Coronary artery (tissue), 2 donors: ENCODE results near the gene TRIM45.

Source experiments
- DNase-seq: peaks from one replicate; pipeline ENCODE4 v3.0.0-alpha.2; 2017; ENCODE audit warnings: low spot score
- H3K27ac ChIP-seq, 2 donors: fragments of 200-600 bp; sonication (generic); one replicate each; pipeline ENCODE4 v1.5.1; 2016 to 2019
- H3K4me3 ChIP-seq: fragments of 200-600 bp; sonication (generic); 2 replicates; pipeline ENCODE4 v1.5.1; 2016; ENCODE audit warnings: mild to moderate bottlenecking, moderate library complexity
- CTCF ChIP-seq: fragments of 200-600 bp; sonication (generic); IDR thresholded peaks from one replicate; pipeline ENCODE4 v1.5.1; 2019; ENCODE audit warnings: antibody characterized with exemption

TRIM45 gene

GRCh38 chr1:117093091-117093534 is 28.4 kb downstream of the TRIM45 start:
- H3K27ac ChIP-seq, result peak overlapping the region; percentile 40 to 49

GRCh38 chr1:117092594-117092993 is 29.0 kb downstream of the TRIM45 start:
- Histone ChIP-seq H3K27ac (peak overlapping the region; percentile 25 to 49), H3K4me3 (no peak overlapping the region)
- no peak for TF ChIP-seq CTCF
- no peak for DNase-seq

More at GRCh38 chr1:117093091-117093534, 28.4 kb downstream of the TRIM45 start:
- H3K4me3 ChIP-seq, result no peak overlapping the region
- TF ChIP-seq CTCF, result no peak
- DNase-seq, result no peak

GRCh38 chr1:117089996-117090395 is 31.6 kb downstream of the TRIM45 start:
- Histone ChIP-seq H3K27ac (no peak overlapping the region), H3K4me3 (no peak overlapping the region)
- DNase-seq, result no peak
- TF ChIP-seq CTCF, result no peak

GRCh38 chr1:117087686-117088085 is 33.9 kb downstream of the TRIM45 start:
- Histone ChIP-seq H3K27ac (no peak overlapping the region), H3K4me3 (no peak overlapping the region)
- no peak for TF ChIP-seq CTCF
- no peak for DNase-seq

GRCh38 chr1:117084231-117084630 is 37.3 kb downstream of the TRIM45 start:
- no peak overlapping the region for H3K4me3 ChIP-seq
- DNase-seq, result no peak
- no peak overlapping the region for H3K27ac ChIP-seq
- no peak for TF ChIP-seq CTCF

- no peak for DNase-seq
- TF ChIP-seq CTCF, result no peak
- Histone ChIP-seq H3K27ac (no peak overlapping the region), H3K4me3 (no peak overlapping the region)
Observed at GRCh38 chr1:117079737-117080136, 41.8 kb downstream of the TRIM45 start.

GRCh38 chr1:117077267-117077666 is 44.3 kb downstream of the TRIM45 start:
- Histone ChIP-seq H3K4me3 (no peak overlapping the region), H3K27ac (no peak overlapping the region)
- no peak for TF ChIP-seq CTCF
- no peak for DNase-seq
